SK-N-SH (cell line): ENCODE results near the gene ABHD12.

Experiments
- CTCF ChIP-seq: fragments of 200-600 bp; sonication (generic); IDR thresholded peaks from 2 replicates; pipeline ENCODE4 v1.6.1; 2017; ENCODE audit warnings: antibody characterized with exemption, mild to moderate bottlenecking, moderate library complexity
- EZH2phosphoT487 ChIP-seq: fragments of 200-600 bp; sonication (generic); IDR thresholded peaks from 2 replicates; pipeline ENCODE4 v1.6.1; 2017; ENCODE audit warnings: low read depth, mixed run types, mild to moderate bottlenecking, antibody characterized with exemption, moderate library complexity, borderline replicate concordance
- GABPA ChIP-seq: IDR thresholded peaks from 2 replicates; pipeline ENCODE4 v1.4.0; 2012; ENCODE audit warnings: low read depth, mild to moderate bottlenecking
- JUND ChIP-seq: IDR thresholded peaks from 2 replicates; pipeline ENCODE4 v1.4.0; 2012
- POLR2AphosphoS5 ChIP-seq: IDR thresholded peaks from 2 replicates; pipeline ENCODE4 v1.6.1; 2012; ENCODE audit warnings: low read depth, low read length
- SIN3A ChIP-seq: IDR thresholded peaks from 2 replicates; pipeline ENCODE4 v1.6.1; 2012; ENCODE audit warnings: low read depth, mild to moderate bottlenecking, low read length, moderate library complexity, borderline replicate concordance
- TAF1 ChIP-seq: IDR thresholded peaks from 2 replicates; pipeline ENCODE4 v1.6.1; 2012; ENCODE audit warnings: low read depth, mild to moderate bottlenecking, low read length, moderate library complexity, borderline replicate concordance
- YY1 ChIP-seq: IDR thresholded peaks from 2 replicates; pipeline ENCODE4 v1.4.0; 2012; ENCODE audit warnings: low read depth, mild to moderate bottlenecking
- TF ChIP-seq, protein P1 (sequence below): IDR thresholded peaks from 2 replicates; pipeline ENCODE4 v1.6.1; 2012; ENCODE audit warnings: mild to moderate bottlenecking, low read depth, low read length, moderate library complexity

DNA sequence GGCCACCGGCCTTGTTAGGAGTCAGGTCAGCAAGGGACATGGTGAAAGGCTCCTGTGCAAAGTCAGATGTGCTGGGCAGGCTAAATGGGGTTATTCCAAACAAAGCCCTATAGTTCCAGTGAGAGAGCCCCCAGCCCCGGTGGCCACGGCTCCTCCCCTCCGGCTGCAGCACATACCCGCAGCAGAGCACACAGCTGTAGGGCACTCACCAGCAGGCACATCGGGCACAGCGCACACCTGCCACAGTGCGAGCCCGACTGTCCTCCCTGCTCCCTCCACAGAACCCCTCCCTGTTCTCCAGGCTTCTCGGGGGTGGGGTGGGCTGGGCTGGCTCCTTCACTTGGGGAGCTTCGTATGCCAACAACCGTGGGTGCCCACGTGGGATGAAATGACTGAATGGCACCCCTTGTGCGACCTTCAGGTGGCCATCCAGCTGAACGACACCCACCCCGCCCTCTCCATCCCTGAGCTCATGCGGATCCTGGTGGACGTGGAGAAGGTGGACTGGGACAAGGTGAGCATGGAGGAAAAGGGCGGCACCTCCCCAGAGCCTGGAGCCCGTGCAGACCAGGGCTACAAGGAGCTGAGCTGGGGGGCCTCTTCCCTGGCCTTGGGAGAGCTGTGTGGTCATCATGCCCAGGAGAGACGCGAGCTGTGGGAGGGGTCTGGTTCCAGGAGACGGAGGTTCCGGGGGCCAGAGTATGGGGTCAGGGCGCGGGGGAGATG, 111.8 kb downstream of the ABHD12 start:
- TF ChIP-seq CTCF = no peak
- TF ChIP-seq EZH2phosphoT487 = no peak
- TF ChIP-seq, protein P1, sequence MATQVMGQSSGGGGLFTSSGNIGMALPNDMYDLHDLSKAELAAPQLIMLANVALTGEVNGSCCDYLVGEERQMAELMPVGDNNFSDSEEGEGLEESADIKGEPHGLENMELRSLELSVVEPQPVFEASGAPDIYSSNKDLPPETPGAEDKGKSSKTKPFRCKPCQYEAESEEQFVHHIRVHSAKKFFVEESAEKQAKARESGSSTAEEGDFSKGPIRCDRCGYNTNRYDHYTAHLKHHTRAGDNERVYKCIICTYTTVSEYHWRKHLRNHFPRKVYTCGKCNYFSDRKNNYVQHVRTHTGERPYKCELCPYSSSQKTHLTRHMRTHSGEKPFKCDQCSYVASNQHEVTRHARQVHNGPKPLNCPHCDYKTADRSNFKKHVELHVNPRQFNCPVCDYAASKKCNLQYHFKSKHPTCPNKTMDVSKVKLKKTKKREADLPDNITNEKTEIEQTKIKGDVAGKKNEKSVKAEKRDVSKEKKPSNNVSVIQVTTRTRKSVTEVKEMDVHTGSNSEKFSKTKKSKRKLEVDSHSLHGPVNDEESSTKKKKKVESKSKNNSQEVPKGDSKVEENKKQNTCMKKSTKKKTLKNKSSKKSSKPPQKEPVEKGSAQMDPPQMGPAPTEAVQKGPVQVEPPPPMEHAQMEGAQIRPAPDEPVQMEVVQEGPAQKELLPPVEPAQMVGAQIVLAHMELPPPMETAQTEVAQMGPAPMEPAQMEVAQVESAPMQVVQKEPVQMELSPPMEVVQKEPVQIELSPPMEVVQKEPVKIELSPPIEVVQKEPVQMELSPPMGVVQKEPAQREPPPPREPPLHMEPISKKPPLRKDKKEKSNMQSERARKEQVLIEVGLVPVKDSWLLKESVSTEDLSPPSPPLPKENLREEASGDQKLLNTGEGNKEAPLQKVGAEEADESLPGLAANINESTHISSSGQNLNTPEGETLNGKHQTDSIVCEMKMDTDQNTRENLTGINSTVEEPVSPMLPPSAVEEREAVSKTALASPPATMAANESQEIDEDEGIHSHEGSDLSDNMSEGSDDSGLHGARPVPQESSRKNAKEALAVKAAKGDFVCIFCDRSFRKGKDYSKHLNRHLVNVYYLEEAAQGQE = no peak
- no peak for TF ChIP-seq SIN3A
- no peak for TF ChIP-seq POLR2AphosphoS5
- no peak for TF ChIP-seq YY1
- TF ChIP-seq TAF1 = no peak
- no peak for TF ChIP-seq GABPA
- no peak for TF ChIP-seq JUND
